Activated CD8-positive, alpha-beta memory T cell treated with anti-CD3 and anti-CD28 coated beads, Interleukin-2, amount 50 U/mL, for 48 hours (primary cell): ENCODE measurements around the gene INSIG1.

Experiments
- DNase-seq: peaks from one replicate; pipeline ENCODE4 v3.0.0-alpha.2; 2020

Gene INSIG1

GRCh38 chr7:155333346-155334234 is 35.9 kb downstream of the INSIG1 start:
- peak; percentile 26 for DNase-seq

GRCh38 chr7:155336812-155337602 is 39.3 kb downstream of the INSIG1 start:
- peak; percentile 37 for DNase-seq

GRCh38 chr7:155337946-155338631 is 40.4 kb downstream of the INSIG1 start:
- DNase-seq: peak; percentile 51

GRCh38 chr7:155338632-155339320 is 41.1 kb downstream of the INSIG1 start:
- peak; percentile 65 for DNase-seq

- DNase-seq: peak; percentile 49
Measured at GRCh38 chr7:155339474-155339873, 41.8 kb downstream of the INSIG1 start.

GRCh38 chr7:155340071-155340531 is 42.4 kb downstream of the INSIG1 start:
- peak; percentile 50 for DNase-seq

- peak; percentile 47 for DNase-seq
Measured at GRCh38 chr7:155340721-155341120, 43.0 kb downstream of the INSIG1 start.

GRCh38 chr7:155341463-155341983 is 43.8 kb downstream of the INSIG1 start:
- peak; percentile 48 for DNase-seq

- DNase-seq: peak; percentile 32
Measured at GRCh38 chr7:155342313-155342712, 44.6 kb downstream of the INSIG1 start.

GRCh38 chr7:155343150-155343549 is 45.5 kb downstream of the INSIG1 start:
- peak; percentile 46 for DNase-seq

GRCh38 chr7:155343661-155344121 is 46.0 kb downstream of the INSIG1 start:
- DNase-seq: peak; percentile 53

- no peak for DNase-seq
Measured at GRCh38 chr7:155344270-155344617, 46.6 kb downstream of the INSIG1 start.

- DNase-seq: peak; percentile 98
Measured at GRCh38 chr7:155344618-155345433, 47.1 kb downstream of the INSIG1 start.

- no peak for DNase-seq
Measured at GRCh38 chr7:155345490-155345889, 47.8 kb downstream of the INSIG1 start.

- DNase-seq: no peak
Measured at GRCh38 chr7:155346285-155346684, 48.6 kb downstream of the INSIG1 start.

GRCh38 chr7:155348806-155349205 is 51.1 kb downstream of the INSIG1 start:
- DNase-seq: no peak

- no peak for DNase-seq
Measured at GRCh38 chr7:155349601-155350331, 52.1 kb downstream of the INSIG1 start.

GRCh38 chr7:155351120-155351870 is 53.6 kb downstream of the INSIG1 start:
- DNase-seq: no peak

- DNase-seq: no peak
Measured at GRCh38 chr7:155352076-155352752, 54.5 kb downstream of the INSIG1 start.
